SIG-M5 treated with dmso at 0.1 percent for 504 hours (cell line): Measurements from ENCODE around the gene KEAP1.
"Not testable (repeated sequence)": the region's sequence is repeated elsewhere in the genome, so short reads cannot be mapped to it uniquely, and the experiment has no call there.

ENCODE experiments used
- DNase-seq: peaks from one replicate; lab custom pipeline; 2025; ENCODE audit not compliant: unreplicated experiment; lab: John Stamatoyannopoulos, UW

Gene KEAP1

GRCh38 chr19:10500247-10500592, 2.9 kb downstream of the KEAP1 start:
- DNase-seq, result no peak

GRCh38 chr19:10499550-10500246, 3.5 kb downstream of the KEAP1 start:
- no peak for DNase-seq

- no peak for DNase-seq
Observed at GRCh38 chr19:10497371-10497770, 5.8 kb downstream of the KEAP1 start.

- DNase-seq, result no peak
Observed at GRCh38 chr19:10491472-10492047, 11.6 kb downstream of the KEAP1 start.

- no peak for DNase-seq
Observed at GRCh38 chr19:10486551-10486950, 16.6 kb downstream of the KEAP1 start.

- peak; percentile 36 for DNase-seq
Observed at GRCh38 chr19:10478903-10479384, 24.2 kb downstream of the KEAP1 start.

- DNase-seq, result no peak
Observed at GRCh38 chr19:10478476-10478875, 24.7 kb downstream of the KEAP1 start.

GRCh38 chr19:10474962-10475451, 28.1 kb downstream of the KEAP1 start:
- no peak for DNase-seq

- DNase-seq, result no peak
Observed at GRCh38 chr19:10473192-10473591, 30.0 kb downstream of the KEAP1 start.

- peak; percentile 66 for DNase-seq
Observed at GRCh38 chr19:10471909-10472308, 31.2 kb downstream of the KEAP1 start.

GRCh38 chr19:10468133-10468532, 35.0 kb downstream of the KEAP1 start:
- DNase-seq, result no peak

GRCh38 chr19:10467104-10467706, 36.0 kb downstream of the KEAP1 start:
- DNase-seq, result no peak

- DNase-seq, result no peak
Observed at GRCh38 chr19:10464456-10464855, 38.7 kb downstream of the KEAP1 start.

GRCh38 chr19:10462557-10462956, 40.6 kb downstream of the KEAP1 start:
- DNase-seq, result no peak

GRCh38 chr19:10462042-10462441, 41.1 kb downstream of the KEAP1 start:
- DNase-seq, result not testable (repeated sequence)

GRCh38 chr19:10461047-10461949, 41.9 kb downstream of the KEAP1 start:
- peak; percentile 93 for DNase-seq

- no peak for DNase-seq
Observed at GRCh38 chr19:10460714-10461046, 42.5 kb downstream of the KEAP1 start.

- DNase-seq, result not testable (repeated sequence)
Observed at GRCh38 chr19:10458733-10459132, 44.4 kb downstream of the KEAP1 start.

- DNase-seq, result no peak
Observed at GRCh38 chr19:10454267-10454666, 48.9 kb downstream of the KEAP1 start.

GRCh38 chr19:10453852-10454251, 49.3 kb downstream of the KEAP1 start:
- DNase-seq, result no peak
